CD4-positive, alpha-beta T cell treated with Interleukin-6 for 4 hours (primary cell): ENCODE data around the gene FOLR2.

ENCODE experiments used
- DNase-seq: peaks from one replicate; pipeline ENCODE4 v3.0.0-alpha.2; 2020; ENCODE audit warnings: mixed read lengths

The FOLR2 gene

DNA sequence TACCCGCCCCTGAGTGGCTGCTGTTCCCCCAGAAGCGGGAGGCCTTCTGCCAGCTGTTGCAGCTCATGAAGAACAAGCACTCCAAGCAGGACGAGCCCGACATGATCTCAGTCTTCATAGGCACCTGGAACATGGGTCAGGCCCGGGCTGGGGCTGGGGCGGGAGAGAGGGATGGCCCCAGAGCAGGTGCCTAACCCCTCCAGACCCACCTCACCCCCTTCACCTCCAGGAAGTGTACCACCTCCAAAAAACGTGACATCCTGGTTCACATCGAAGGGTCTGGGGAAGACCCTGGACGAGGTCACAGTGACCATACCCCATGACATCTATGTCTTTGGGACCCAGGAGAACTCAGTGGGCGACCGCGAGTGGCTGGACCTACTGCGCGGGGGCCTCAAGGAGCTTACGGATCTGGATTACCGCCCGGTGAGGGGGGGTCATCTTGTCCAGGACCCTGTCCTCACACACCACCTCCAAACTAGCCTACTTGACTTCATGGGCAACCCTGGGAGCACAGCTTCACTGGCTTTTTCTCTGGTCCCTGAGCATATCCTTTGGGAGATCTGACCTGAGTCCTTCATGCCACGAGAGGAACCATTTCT lies 14.3 kb downstream of the FOLR2 start:
- no peak for DNase-seq

DNA sequence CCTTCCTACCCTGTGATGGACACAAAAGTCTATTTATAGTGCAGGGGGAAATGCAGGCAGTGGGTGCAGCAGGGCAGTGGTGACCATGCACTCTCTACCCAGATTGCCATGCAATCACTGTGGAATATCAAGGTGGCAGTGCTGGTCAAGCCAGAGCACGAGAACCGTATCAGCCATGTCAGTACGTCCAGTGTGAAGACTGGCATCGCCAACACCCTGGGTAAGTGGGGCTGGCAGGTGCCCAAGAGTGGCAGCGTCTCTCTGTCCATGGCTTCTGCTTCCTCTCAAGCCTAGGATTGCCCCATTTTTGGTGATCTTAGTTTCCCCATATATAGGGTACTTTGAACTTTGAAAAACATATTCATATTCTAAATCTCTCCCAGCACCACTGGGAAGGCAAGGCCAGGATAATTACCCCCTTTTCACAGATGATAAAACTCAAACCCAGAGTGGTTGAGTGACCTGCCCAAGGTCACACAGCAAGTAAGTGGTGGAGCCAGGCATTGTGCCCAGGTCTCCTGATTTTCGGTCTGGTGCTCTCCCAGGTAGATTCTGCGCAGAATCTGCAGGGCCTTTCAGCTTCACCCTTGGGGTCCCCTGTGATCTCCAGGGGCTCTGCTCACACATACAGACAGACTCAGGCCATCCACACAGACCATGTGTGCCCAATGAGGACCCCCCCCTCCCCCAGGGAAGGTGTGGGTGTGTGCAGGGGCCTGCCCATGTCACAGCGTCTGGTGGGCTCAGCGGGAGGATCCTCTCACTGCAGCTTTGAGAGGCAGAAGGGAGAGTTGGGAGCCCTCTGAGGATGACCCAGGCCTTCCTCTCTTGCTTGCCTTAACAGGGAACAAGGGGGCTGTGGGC lies 15.0 kb downstream of the FOLR2 start:
- DNase-seq: no peak

DNA sequence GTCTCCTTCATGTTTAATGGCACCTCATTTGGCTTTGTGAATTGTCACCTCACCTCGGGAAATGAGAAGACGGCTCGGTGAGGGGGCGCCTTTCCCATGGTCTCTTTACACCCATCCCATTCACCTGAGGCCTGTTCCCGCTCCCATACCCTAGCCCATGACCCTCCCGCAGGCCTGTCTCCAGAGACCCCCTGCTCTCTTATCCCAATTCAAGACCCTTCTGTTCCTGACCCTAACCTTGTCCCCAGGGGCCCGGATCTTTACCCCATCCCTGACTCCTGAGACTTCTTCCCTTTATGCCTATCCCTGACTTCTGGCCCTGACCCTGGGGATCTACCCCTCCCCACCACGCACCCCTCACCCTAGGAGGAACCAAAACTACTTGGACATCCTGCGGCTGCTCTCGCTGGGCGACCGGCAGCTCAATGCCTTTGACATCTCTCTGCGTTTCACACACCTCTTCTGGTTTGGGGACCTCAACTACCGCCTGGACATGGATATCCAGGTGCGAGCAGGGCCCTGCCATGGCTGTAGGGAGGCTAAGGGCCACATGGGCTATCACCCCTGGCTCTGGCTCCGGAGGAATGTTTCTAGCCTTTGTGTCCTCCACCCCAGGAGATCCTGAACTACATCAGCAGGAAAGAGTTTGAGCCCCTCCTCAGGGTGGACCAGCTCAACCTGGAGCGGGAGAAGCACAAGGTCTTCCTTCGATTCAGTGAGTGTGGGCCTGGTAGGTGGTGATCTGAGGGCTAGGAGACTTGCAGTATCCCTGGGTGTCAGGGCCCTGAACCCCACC lies 15.9 kb downstream of the FOLR2 start:
- DNase-seq: no peak

DNA sequence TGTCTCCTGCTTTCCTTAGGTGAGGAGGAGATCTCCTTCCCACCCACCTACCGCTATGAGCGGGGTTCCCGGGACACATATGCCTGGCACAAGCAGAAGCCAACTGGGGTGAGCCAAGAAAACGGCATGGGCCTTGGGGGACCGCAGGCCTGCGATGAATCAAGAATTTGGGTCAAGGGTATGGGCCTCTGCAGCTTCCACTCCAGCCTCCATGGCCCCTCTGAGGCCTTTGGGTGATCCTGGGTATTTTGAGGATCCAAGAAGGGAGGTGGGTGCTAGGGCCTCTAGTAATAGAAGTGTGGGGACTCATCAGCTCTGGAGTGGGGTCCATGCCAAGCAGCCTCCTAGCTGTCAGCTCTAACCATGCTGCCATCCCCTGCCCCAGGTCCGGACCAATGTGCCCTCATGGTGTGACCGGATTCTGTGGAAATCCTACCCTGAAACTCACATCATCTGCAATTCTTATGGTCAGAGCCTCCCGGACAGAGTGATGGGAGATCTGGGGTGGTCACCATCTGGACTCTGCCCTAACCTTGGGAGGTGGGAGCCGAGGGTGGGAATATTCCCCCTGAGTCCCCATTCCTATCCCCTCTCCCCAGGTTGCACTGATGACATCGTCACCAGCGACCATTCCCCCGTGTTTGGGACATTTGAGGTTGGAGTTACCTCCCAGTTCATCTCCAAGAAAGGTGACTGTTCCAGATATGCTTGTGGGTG lies 16.6 kb downstream of the FOLR2 start:
- no peak for DNase-seq

DNA sequence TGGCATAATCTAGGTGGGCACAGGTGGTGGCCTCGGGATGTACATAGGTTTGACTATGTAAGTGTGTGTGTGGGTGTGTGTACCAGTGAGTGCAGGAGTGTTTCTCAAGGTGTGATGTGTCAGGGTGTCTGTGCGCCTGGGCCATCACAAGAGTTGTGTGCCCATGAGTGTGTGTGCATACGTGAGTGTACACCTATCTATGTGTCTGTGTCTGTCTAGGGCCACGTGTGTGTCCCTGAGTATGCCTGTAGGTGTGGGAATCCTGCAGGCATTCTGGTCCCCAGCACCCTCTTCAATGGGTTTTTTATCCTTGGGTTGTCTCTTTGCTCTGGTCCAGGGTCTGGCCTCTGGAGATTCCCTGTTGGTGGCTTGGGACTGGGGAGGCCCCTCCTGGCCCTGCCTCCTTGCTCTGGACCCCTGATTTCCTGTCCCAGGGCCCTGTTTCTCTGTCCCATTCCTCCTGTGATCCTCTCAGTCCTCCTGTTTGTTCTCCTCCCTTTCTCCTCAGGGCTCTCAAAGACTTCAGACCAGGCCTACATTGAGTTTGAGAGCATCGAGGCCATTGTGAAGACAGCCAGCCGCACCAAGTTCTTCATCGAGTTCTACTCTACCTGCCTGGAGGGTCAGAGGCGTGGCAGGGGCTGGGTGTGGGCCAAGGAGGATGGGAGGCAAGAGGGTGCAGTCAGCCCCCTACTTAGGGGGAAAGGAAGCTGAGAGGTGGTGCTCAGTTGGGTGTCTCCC lies 17.3 kb downstream of the FOLR2 start:
- no peak for DNase-seq

DNA sequence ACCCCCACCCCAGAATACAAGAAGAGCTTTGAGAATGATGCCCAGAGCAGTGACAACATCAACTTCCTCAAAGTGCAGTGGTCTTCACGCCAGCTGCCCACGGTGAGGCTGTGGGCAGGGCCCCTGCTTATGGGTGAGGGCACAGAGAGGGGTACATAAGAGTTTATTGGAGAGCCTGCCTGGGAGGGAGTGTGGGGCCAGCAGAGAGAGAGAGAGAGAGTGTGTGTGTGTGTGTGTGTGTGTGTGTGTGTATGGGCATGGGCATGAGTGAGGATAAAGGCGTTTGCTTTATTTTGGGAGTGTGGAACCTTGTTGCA lies 17.9 kb downstream of the FOLR2 start:
- DNase-seq: no peak

DNA sequence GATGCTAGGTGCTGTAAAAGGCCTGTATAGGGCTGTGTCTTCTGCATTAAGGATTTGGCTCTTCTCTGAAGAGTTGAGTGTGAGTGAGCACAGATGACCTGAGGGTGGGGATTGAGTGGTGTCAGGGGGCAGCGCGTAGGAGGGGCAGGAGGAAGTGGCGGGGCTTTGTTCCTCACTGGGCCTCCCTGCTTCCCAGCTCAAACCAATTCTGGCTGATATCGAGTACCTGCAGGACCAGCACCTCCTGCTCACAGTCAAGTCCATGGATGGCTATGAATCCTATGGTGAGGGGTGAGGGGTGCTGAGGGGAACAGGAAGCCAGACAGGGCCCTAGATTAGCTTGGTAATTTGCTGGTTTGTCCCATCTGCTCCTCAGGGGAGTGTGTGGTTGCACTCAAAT lies 18.3 kb downstream of the FOLR2 start:
- no peak for DNase-seq

DNA sequence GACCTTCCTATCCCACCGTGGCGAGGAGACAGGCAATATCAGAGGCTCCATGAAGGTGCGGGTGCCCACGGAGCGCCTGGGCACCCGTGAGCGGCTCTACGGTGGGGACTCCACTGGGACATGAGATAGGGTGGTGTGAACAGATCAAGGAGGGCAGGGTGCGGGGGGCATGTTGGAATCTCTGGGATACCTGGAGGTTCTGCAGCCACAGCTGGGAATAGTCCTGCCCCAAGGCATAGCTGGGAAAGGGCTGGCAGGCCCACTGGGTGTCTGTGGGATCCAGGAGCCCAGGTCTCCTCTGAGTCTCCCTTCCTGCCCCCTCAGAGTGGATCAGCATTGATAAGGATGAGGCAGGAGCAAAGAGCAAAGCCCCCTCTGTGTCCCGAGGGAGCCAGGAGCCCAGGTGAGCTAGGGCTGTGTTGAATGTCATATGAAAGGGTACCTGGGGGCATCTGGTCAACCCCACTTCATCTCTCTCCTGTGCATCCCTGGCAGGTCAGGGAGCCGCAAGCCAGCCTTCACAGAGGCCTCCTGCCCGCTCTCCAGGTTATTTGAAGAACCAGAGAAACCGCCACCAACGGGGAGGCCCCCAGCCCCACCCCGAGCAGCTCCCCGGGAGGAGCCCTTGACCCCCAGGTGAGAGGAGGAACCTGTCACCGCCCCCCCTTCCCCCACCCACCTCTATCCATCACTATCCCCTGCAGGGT lies 18.9 kb downstream of the FOLR2 start:
- DNase-seq: no peak

DNA sequence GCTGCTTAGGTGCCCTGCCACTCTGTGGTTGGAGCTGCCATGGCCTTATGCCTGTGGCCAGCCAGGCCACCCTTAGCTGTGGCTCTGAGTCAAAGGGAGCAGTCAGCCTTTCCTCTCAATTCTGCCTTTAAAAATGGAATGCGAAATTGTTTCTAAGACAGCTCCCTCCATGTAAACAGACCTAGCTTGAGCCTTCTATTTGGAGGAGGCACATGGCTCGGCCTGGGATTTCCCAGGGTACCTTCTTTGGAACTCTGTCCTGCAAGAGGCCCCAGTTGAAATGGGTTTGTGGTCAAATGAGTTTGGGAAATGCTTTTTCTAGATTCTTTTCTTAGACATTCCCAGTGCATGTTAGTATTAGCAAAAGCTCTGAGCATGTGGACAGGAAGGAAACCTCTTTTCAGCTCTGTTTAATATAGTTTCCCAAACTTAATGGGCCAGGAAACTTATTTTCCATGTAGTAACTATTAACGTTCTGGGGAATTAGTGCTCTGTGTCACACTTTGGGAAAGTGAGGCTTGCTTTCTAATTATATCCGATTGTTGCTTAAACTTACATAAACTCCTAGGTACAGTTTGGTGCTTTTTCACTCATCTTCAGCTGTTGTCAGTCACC lies 19.6 kb downstream of the FOLR2 start:
- no peak for DNase-seq

DNA sequence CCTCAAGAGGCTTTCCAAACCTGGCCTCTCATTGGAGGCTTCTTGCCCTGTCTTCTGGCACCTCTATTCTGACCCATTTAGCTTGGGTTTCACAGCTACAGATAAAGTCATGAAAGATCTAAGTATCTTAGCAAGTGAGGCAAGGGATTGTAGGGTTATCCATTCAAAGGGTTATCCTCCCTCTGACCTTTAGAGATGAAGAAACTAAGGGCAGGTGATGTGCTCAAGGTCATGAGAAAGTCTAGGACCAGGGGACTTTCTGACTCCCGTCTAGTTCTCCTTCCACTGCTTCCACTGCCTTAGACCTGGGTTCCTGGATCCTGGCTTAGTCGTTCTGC lies 20.1 kb downstream of the FOLR2 start:
- DNase-seq: no peak

DNA sequence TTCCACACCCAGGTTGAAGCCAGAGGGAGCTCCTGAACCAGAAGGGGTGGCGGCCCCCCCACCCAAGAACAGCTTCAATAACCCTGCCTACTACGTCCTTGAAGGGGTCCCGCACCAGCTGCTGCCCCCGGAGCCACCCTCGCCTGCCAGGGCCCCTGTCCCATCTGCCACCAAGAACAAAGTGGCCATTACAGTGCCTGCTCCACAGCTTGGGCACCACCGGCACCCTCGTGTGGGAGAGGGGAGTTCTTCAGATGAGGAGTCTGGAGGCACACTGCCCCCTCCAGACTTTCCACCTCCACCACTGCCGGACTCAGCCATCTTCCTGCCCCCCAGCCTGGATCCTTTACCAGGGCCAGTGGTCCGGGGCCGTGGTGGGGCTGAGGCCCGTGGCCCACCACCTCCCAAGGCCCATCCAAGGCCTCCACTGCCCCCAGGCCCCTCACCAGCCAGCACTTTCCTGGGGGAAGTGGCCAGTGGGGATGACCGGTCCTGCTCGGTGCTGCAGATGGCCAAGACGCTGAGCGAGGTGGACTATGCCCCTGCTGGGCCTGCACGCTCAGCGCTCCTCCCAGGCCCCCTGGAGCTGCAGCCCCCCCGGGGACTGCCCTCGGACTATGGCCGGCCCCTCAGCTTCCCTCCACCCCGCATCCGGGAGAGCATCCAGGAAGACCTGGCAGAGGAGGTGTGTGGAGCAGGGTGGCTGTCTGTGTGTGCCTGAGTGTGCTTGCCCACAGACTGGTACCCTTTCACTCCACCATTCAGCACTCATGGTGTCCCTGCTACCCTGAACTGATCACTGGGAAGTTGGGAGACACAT lies 20.7 kb downstream of the FOLR2 start:
- no peak for DNase-seq

DNA sequence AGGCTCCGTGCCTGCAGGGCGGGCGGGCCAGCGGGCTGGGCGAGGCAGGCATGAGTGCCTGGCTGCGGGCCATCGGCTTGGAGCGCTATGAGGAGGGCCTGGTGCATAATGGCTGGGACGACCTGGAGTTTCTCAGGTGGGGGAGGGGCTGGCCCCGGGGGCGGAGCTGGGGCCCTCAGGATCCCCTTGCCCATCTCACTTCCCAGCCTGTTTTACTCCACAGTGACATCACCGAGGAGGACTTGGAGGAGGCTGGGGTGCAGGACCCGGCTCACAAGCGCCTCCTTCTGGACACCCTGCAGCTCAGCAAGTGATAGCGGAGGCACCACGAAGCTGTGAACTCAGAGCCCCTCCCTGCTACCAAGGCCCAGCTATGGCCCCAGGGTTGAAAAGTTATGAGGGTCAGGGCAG lies 21.5 kb downstream of the FOLR2 start:
- DNase-seq: peak; percentile 62

DNA sequence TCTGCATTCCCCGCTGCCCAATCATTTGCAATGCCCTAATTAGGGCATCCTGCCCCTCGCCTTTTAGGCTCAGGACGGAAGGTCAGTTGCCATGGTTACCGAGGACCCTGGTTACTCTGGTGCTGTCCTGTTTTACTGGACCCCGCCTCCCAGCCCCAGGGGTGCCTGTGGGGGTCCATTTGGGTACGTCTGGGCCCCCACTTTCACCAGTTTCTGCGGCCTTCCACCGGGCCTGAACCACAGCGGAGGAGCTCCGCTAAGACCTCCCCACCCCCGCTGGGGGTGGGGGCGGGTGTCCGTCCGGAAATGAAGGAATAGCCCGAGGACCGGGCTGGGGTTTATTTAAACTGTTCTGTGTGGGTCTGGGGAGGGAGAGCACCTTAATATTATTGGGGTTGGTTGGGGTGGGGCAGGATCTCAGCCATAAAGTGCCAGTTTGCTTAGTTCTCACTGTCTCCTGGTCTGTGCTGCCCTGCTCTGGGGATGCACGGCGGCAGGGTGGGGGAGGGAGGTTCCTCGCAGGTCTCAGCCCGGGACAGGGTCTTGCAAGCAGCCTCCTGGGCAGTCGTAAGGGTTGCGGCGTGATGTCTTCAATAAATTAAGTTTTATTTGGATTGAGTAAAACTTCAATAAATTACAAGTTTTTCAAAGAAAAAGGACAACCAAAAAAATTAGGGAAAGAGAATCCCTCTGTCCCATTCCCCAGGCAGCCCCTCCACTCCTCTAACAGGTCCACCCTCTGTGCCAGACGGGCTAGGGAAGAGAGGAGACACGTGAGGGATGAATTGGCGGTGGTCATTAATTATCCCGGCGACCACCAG lies 22.1 kb downstream of the FOLR2 start:
- DNase-seq: no peak

DNA sequence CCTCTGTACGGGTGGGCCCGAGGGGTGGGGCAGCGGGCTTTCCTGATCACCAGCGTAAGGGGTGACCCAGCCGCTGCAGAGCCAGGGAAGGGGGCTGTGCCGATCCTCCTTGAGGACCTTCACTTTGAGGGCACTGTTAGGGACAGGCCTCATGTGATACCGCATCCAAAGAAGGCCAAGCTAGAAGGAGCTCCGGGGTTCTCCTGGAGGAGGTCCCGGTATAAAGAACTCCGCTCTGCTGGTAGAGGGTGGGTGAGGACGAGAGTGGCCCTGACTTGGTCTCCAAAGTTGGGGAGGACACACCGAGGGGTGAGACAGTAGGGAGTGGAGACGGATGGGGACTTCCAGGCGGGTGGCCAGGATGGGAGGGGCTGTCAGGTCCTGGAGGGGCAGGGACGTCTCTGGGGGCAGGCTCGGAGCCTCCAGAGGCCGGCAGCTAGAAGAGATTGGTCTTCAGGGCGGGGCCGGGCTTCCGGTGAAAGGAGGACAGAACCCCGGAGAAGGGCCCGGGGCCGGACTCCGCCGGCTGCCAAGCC lies 22.8 kb downstream of the FOLR2 start:
- no peak for DNase-seq

DNA sequence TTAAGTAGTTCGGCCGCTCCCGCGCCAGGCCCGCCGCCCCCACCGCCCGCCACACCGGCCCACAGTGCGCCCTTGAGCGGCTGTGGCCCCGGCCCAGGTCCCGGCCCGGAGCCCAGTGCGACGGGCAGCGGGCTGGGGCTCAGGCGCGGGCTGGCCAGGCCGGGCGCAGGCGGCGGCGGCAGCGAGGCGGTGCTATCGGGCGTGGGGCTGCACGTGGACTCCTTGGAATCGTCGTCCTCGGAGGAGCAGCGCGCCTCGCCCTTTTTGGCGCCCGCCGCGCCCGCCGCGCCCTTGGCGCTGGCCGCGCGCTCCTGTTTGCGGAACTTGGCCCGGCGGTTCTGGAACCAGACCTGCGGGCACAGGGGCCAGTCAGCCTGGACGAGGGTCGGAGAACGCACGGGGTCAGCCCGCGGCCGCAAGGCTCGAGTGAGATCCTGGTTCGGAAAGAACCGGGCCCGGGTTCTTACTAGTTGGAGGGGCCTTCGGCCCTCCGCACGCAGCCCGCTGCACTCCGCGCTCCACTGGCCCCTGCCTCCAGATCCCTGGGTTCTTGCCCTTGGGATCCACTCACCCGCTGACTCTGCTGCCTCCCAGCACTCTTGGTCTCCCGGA lies 23.4 kb downstream of the FOLR2 start:
- no peak for DNase-seq

DNA sequence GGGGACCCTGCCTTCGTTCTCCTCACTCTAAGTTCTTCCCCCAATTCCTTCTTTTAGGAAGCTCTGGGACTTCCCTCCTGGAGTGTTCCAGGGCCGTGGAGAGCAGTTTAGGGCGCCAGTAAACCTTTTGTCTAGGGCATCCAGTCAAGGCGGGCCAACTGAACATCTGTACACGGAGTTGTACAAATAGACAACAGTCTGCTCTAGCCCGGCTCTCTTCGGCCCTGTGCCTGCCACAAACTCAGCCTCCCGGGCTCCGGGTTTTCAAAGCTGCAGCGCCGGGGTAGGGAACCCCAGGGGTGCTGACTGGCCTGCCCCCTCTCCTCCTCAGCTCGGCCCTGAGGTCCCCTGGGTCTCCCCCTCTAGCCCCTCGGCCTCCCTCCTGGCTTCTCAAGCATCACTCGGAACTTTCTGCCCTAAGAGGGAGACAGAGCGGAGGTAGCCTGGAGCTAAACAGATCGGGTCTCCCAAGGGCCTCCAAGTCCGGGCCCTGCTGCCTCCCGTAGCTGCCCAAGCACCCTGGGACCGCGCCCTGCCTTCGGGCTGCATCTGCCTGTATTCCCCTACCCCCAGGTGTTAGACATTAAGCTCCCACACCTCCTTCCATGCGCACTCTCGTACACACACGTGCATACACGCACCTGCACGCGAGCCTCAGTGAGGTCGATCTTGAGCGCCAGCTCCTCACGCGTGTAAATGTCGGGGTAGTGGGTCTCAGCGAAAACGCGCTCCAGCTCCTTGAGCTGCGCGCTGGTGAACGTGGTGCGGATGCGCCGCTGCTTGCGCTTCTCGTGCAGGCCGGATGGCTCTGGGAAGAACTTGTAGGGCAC lies 24.1 kb downstream of the FOLR2 start:
- DNase-seq: no peak

DNA sequence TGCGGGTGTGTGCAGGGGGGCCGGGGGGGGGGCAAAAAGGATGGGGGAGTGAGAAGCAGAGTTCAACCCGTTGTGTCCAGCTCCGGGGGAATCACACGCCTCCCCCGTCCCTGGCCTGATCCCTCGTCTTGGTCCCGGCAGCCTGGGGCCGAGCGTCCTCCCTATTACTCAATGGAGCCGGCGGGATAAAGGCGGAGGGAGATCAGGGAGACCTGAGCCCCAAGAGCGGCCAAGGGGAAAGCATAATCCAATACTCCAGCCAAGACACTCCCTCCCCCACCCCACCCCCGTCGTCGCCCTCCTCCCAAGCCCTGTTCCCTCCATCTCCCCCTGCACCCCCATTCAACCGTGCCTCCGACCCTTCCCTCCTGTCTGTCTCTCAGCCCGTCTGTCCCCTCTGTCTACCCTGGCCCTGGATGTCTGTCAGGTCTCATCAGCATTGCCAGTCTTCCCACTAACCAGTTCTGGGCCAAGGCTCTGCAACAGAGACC lies 24.7 kb downstream of the FOLR2 start:
- DNase-seq: no peak

DNA sequence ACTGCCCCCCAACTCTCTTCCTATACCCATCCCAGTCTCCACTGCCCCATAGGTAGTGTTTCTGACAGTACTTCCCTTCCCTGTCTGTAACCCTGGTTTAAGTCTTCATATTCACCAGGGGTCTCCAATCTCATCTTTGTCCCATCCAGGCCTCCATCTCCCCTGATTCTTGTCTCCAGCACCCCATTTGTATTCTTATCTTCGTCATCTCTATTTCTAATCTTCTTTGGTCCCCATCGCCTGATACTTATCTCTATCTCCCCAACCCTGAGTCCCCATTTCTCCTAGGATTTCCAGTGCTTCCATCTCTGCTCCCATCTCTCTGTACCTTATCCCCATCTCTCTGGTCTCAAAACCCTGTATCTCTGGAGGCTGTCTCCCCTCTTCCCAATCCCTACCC lies 25.5 kb downstream of the FOLR2 start:
- no peak for DNase-seq
